Measurements from ENCODE around the gene FAM9C. TPM values are rescaled to one million over a fixed set of nuclear protein-coding genes. Genes with fewer than 3 reads are reported as not detected.
A peak's percentile ranks its signal among the peaks of the same experiment; 100 is the strongest.

Gene FAM9C
- total and polyA plus RNA-seq, 9 of the 15 experiments (the other 6 are each of a cell fraction or from before 2014, with no cell fraction given): not detected

DNA sequence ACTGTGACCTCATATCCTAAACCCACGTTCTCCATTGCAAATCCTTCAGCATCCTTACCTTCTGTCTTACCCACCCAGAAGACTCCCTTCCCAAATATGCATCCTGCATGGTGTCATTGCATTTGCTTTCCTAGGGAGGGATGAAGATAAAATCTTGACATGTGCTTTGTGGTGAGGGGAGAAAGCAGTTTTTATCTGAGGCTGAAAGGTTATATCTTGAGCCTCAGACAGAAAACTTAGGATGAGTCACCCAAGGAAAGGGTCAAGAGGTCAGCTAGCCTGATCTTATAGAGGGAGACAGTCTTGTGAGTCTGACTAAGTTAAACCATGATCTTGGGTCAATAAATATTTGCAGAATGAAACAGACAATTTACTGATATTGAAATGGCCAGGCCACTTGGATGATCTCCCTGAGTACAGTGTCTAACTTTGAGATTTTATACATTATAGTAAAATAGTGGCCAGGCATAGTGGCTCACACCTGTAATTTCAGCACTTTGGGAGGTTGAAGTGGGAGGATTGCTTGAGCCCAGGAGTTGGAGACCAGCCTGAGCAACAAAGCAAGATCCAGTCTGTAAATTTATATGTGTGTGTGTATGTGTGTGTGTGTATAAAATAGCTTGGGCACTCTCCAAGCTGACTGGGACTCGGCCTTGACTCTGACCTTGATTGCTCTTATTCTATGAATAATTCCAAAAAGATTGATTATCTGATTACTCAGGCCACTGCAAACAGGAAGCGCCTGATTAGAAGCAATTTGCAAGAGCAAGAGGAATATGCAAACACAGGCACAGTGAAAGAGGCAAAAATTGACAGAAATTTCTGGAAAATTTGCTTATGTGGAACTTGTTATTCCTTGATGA lies 15.4 kb upstream of the FAM9C start (continued):
- TF ChIP-seq, protein P1, sequence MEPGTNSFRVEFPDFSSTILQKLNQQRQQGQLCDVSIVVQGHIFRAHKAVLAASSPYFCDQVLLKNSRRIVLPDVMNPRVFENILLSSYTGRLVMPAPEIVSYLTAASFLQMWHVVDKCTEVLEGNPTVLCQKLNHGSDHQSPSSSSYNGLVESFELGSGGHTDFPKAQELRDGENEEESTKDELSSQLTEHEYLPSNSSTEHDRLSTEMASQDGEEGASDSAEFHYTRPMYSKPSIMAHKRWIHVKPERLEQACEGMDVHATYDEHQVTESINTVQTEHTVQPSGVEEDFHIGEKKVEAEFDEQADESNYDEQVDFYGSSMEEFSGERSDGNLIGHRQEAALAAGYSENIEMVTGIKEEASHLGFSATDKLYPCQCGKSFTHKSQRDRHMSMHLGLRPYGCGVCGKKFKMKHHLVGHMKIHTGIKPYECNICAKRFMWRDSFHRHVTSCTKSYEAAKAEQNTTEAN (CRISPR knock-in tag; IDR thresholded peaks at IDR 0.05): no peak
- 0 out of 2 replicates have a peak, but pooled peaks have one; percentile 12 for TF ChIP-seq CC2D1A (IDR thresholded peaks at IDR 0.05)
- TF ChIP-seq KDM1A (IDR thresholded peaks at IDR 0.05): peak; percentile 89 to 92
- no peak for TF ChIP-seq SAFB (IDR thresholded peaks at IDR 0.05; ENCODE audit: borderline replicate concordance, low read depth, low read length)
- peak; percentile 70 for TF ChIP-seq TAL1 (IDR thresholded peaks at IDR 0.05)
- TF ChIP-seq, protein P2, sequence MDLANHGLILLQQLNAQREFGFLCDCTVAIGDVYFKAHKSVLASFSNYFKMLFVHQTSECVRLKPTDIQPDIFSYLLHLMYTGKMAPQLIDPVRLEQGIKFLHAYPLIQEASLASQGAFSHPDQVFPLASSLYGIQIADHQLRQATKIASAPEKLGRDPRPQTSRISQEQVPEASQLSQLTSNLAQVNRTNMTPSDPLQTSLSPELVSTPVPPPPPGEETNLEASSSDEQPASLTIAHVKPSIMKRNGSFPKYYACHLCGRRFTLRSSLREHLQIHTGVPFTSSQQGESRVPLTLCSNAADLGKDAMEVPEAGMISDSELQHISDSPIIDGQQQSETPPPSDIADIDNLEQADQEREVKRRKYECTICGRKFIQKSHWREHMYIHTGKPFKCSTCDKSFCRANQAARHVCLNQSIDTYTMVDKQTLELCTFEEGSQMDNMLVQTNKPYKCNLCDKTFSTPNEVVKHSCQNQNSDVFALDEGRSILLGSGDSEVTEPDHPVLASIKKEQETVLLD (IDR thresholded peaks at IDR 0.05): peak; percentile 76
- TF ChIP-seq JUND (IDR thresholded peaks at IDR 0.05; ENCODE audit: borderline replicate concordance, low read depth, low read length): peak; percentile 99
- TF ChIP-seq JUND (tag; IDR thresholded peaks at IDR 0.05; ENCODE audit: borderline replicate concordance, low read depth, low read length): peak; percentile 99
- no peak for TF ChIP-seq ZNF444 (CRISPR knock-in tag; IDR thresholded peaks at IDR 0.05)
- TF ChIP-seq, protein P3, sequence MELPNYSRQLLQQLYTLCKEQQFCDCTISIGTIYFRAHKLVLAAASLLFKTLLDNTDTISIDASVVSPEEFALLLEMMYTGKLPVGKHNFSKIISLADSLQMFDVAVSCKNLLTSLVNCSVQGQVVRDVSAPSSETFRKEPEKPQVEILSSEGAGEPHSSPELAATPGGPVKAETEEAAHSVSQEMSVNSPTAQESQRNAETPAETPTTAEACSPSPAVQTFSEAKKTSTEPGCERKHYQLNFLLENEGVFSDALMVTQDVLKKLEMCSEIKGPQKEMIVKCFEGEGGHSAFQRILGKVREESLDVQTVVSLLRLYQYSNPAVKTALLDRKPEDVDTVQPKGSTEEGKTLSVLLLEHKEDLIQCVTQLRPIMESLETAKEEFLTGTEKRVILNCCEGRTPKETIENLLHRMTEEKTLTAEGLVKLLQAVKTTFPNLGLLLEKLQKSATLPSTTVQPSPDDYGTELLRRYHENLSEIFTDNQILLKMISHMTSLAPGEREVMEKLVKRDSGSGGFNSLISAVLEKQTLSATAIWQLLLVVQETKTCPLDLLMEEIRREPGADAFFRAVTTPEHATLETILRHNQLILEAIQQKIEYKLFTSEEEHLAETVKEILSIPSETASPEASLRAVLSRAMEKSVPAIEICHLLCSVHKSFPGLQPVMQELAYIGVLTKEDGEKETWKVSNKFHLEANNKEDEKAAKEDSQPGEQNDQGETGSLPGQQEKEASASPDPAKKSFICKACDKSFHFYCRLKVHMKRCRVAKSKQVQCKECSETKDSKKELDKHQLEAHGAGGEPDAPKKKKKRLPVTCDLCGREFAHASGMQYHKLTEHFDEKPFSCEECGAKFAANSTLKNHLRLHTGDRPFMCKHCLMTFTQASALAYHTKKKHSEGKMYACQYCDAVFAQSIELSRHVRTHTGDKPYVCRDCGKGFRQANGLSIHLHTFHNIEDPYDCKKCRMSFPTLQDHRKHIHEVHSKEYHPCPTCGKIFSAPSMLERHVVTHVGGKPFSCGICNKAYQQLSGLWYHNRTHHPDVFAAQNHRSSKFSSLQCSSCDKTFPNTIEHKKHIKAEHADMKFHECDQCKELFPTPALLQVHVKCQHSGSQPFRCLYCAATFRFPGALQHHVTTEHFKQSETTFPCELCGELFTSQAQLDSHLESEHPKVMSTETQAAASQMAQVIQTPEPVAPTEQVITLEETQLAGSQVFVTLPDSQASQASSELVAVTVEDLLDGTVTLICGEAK (IDR thresholded peaks at IDR 0.05): no peak
- TF ChIP-seq, protein P3 (CRISPR knock-in tag; IDR thresholded peaks at IDR 0.05): no peak
- TF ChIP-seq, protein P4, sequence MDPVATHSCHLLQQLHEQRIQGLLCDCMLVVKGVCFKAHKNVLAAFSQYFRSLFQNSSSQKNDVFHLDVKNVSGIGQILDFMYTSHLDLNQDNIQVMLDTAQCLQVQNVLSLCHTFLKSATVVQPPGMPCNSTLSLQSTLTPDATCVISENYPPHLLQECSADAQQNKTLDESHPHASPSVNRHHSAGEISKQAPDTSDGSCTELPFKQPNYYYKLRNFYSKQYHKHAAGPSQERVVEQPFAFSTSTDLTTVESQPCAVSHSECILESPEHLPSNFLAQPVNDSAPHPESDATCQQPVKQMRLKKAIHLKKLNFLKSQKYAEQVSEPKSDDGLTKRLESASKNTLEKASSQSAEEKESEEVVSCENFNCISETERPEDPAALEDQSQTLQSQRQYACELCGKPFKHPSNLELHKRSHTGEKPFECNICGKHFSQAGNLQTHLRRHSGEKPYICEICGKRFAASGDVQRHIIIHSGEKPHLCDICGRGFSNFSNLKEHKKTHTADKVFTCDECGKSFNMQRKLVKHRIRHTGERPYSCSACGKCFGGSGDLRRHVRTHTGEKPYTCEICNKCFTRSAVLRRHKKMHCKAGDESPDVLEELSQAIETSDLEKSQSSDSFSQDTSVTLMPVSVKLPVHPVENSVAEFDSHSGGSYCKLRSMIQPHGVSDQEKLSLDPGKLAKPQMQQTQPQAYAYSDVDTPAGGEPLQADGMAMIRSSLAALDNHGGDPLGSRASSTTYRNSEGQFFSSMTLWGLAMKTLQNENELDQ (CRISPR knock-in tag; IDR thresholded peaks at IDR 0.05; ENCODE audit: borderline replicate concordance): no peak
